Activated T-cell treated with anti-CD3 and anti-CD28 coated beads, Interleukin-2, amount 50 U/mL, for 4 hours (primary cell): Measurements from ENCODE around the gene TRIM26. TPM values are rescaled to one million over a fixed set of nuclear protein-coding genes. Genes with fewer than 3 reads are reported as not detected.
"Not testable (repeated sequence)": the region's sequence is repeated elsewhere in the genome, so short reads cannot be mapped to it uniquely, and the experiment has no call there.

Experiments used
- ATAC-seq, 2 donors: fragments of 200-7000 bp; cut with Tn5 transposase; one replicate each; pipeline ENCODE4 v1.10.0; 2021
- DNase-seq: peaks from one replicate; pipeline ENCODE4 v3.0.0-alpha.2; 2020
- H3K27me3 Mint-ChIP-seq: one replicate; pipeline ENCODE4 v1.8.0; 2021; ENCODE audit warnings: low read depth, mixed read lengths
- H3K36me3 Mint-ChIP-seq: one replicate; pipeline ENCODE4 v1.8.0; 2022; ENCODE audit warnings: mixed read lengths; ENCODE audit not compliant: insufficient read depth
- H3K4me1 Mint-ChIP-seq: one replicate; pipeline ENCODE4 v1.8.0; 2021; ENCODE audit warnings: low read depth, mixed read lengths
- H3K4me3 Mint-ChIP-seq: one replicate; pipeline ENCODE4 v1.8.0; 2021; ENCODE audit warnings: mild to moderate bottlenecking, moderate library complexity, mixed read lengths
- H3K9me3 Mint-ChIP-seq: one replicate; pipeline ENCODE4 v1.8.0; 2021; ENCODE audit warnings: mixed read lengths
- total RNA-seq, 3 donors: library from RNA; stranded (reverse); gene quantifications; one replicate each; pipeline ENCODE4 v1.2.1, GENCODE V29; 2021

Gene TRIM26
- total RNA-seq, 3 donors from 2014 or later = 57.1 to 72.5 (median 61.6) TPM

GRCh38 chr6:30221395-30221794, 8.2 kb upstream of the TRIM26 start:
- H3K4me3 Mint-ChIP-seq, ATAC-seq, H3K27me3 Mint-ChIP-seq, H3K4me1 Mint-ChIP-seq, DNase-seq, H3K36me3 Mint-ChIP-seq: not testable (repeated sequence)
- peaks cover 11% of the 10 kb centered on the region for H3K9me3 Mint-ChIP-seq

DNA sequence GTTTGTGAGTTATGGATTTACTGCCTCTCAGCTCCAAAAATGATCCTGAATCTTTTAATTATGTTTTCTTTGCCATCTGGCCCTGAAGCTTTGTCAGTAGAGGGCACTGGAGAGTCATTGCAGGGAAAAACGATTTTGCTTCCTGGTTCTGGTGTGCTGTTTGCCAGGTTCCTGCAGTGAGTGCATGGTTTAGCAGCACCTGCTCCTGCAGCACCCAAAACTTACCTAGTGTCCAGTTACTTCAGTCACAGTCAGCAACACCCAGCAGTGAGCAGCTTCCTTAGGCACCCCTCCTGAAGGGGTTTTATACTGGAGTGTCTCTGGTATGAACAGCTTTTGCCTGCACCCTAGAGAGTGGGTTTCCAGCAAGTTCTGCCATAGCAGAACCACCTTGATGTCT, 6.0 kb upstream of the TRIM26 start:
- ATAC-seq = peak; percentile 57 to 63
- DNase-seq = peak; percentile 38
- no peak overlapping the region for H3K4me3 Mint-ChIP-seq

GRCh38 chr6:30216096-30216495, 2.9 kb upstream of the TRIM26 start:
- Mint-ChIP-seq H3K9me3 (no peaks in the 10 kb centered on the region), H3K27me3 (no peaks in the 10 kb centered on the region), H3K36me3 (no peaks in the 10 kb centered on the region), H3K4me3 (peak overlapping the region; percentile 46), H3K4me1 (peaks cover 37% of the 10 kb centered on the region)
- DNase-seq (no peak), ATAC-seq (no peak)

More for the DNA sequence above, 6.0 kb upstream of the TRIM26 start:
- H3K4me1 Mint-ChIP-seq = peaks cover 14% of the 10 kb centered on the region
- peaks cover 9% of the 10 kb centered on the region for H3K36me3 Mint-ChIP-seq
- no peaks in the 10 kb centered on the region for H3K27me3 Mint-ChIP-seq
- peaks cover 11% of the 10 kb centered on the region for H3K9me3 Mint-ChIP-seq

GRCh38 chr6:30214657-30214982, 1.4 kb upstream of the TRIM26 start:
- Mint-ChIP-seq H3K9me3 (no peaks in the 10 kb centered on the region), H3K4me3 (peak overlapping the region; percentile 93), H3K4me1 (peaks cover 51% of the 10 kb centered on the region), H3K36me3 (peaks cover 5% of the 10 kb centered on the region), H3K27me3 (no peaks in the 10 kb centered on the region)
- no peak for ATAC-seq
- DNase-seq = no peak

GRCh38 chr6:30213957-30214656, 901 bp upstream of the TRIM26 start:
- Mint-ChIP-seq H3K27me3 (no peaks in the 10 kb centered on the region), H3K4me1 (peaks cover 48% of the 10 kb centered on the region), H3K4me3 (peak overlapping the region; percentile 93), H3K9me3 (no peaks in the 10 kb centered on the region), H3K36me3 (peaks cover 6% of the 10 kb centered on the region)
- peak; percentile 57 to 62 for ATAC-seq
- DNase-seq = peak; percentile 56

- DNase-seq = no peak
Observed at GRCh38 chr6:30213667-30213956, 406 bp upstream of the TRIM26 start.

GRCh38 chr6:30211899-30212298, 1.3 kb downstream of the TRIM26 start:
- peaks cover 13% of the 10 kb centered on the region for H3K36me3 Mint-ChIP-seq
- H3K27me3 Mint-ChIP-seq = no peaks in the 10 kb centered on the region
- no peak for DNase-seq
- peak overlapping the region; percentile 93 for H3K4me3 Mint-ChIP-seq
- no peak for ATAC-seq
- no peaks in the 10 kb centered on the region for H3K9me3 Mint-ChIP-seq
- peaks cover 70% of the 10 kb centered on the region for H3K4me1 Mint-ChIP-seq

More at GRCh38 chr6:30213667-30213956, 406 bp upstream of the TRIM26 start:
- Mint-ChIP-seq H3K4me1 (peaks cover 53% of the 10 kb centered on the region), H3K4me3 (peak overlapping the region; percentile 93), H3K9me3 (no peaks in the 10 kb centered on the region), H3K27me3 (no peaks in the 10 kb centered on the region), H3K36me3 (peaks cover 8% of the 10 kb centered on the region)
- ATAC-seq = no peak

GRCh38 chr6:30211306-30211705, 1.9 kb downstream of the TRIM26 start:
- Mint-ChIP-seq H3K27me3 (no peaks in the 10 kb centered on the region), H3K9me3 (no peaks in the 10 kb centered on the region), H3K4me1 (peaks cover 76% of the 10 kb centered on the region), H3K36me3 (peaks cover 13% of the 10 kb centered on the region), H3K4me3 (peak overlapping the region; percentile 93)
- ATAC-seq (no peak), DNase-seq (no peak)

DNA sequence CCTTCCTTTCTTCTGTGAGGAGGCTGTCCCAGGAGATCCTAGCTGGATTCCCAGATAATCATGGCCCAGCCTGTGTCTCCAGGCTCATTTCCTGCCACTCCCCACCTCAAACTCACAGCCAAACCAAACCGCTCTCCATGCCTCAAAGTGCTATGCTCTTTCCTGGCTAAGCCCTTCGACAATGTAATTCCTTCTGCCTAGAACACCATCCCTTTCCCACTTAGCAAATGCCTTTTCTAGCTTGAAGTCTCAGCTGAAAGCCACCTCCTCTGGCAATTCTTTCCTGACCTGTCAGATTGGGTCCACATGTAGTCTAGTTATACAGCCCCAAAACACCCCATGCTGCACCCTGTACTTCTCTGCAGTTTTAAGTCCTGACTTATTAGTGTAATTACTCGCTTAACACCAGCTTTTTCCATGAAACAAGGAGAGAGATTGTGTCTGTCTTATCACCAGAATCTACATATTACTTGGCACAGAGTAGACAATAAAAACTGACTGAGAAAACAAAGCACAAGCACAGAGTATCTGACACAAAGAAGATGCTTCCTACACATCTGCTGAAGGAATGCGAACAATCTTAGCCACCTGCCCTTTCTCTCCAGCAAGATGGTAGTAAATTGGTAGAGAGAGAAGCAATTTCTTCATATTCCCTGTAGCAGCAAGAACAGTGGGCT, 5.4 kb downstream of the TRIM26 start:
- DNase-seq (no peak), ATAC-seq (no peak)
- Mint-ChIP-seq H3K36me3 (peaks cover 16% of the 10 kb centered on the region), H3K9me3 (no peaks in the 10 kb centered on the region), H3K4me1 (peaks cover 74% of the 10 kb centered on the region), H3K27me3 (no peaks in the 10 kb centered on the region), H3K4me3 (peak overlapping the region; percentile 24)

DNA sequence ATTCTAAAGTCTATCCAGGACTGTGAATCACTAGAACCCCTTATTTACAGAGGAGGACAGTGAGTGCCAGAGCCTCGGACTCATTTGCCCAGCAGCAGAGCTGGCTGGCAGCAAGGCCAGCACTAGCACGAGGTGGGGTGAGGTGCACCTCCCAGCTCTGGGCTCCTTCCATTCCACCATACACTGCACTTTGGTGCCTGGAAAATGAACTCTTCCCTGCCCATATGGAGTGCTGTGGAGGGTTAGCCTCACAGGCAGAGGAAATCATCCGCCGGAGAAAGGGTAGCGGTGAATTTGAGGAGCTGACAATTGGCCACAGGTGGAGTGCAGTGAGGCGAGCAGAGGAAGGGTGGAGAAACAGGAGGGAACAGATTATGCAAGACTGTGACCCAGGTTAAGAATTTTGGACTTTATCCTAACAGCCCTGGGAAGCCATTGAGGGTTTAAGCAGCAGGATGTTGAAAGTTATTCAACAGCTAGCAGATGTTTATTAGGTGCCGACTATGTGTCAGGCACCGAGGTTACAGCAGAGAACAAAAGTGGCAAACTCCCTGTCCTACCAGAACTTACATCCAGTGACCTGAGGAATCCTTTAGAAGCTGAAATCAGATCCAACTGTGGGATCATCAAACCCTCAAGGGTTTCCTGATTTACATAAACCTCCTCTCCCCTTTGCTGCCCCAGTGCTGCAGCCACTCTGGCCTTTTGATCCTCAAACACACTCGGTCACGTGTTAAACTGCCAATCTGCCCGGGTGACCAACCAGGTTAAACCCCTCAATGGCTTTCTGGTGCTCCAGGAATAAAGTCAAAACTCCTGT, 6.2 kb downstream of the TRIM26 start:
- H3K27me3 Mint-ChIP-seq = no peaks in the 10 kb centered on the region
- no peak overlapping the region for H3K4me3 Mint-ChIP-seq
- peaks cover 74% of the 10 kb centered on the region for H3K4me1 Mint-ChIP-seq
- H3K9me3 Mint-ChIP-seq = no peaks in the 10 kb centered on the region
- DNase-seq (no peak), ATAC-seq (no peak)
- H3K36me3 Mint-ChIP-seq = peaks cover 22% of the 10 kb centered on the region

GRCh38 chr6:30206152-30206551, 7.1 kb downstream of the TRIM26 start:
- ATAC-seq (no peak), DNase-seq (no peak)
- Mint-ChIP-seq H3K4me1 (peaks cover 72% of the 10 kb centered on the region), H3K36me3 (peaks cover 24% of the 10 kb centered on the region), H3K27me3 (no peaks in the 10 kb centered on the region), H3K4me3 (no peak overlapping the region), H3K9me3 (no peaks in the 10 kb centered on the region)

DNA sequence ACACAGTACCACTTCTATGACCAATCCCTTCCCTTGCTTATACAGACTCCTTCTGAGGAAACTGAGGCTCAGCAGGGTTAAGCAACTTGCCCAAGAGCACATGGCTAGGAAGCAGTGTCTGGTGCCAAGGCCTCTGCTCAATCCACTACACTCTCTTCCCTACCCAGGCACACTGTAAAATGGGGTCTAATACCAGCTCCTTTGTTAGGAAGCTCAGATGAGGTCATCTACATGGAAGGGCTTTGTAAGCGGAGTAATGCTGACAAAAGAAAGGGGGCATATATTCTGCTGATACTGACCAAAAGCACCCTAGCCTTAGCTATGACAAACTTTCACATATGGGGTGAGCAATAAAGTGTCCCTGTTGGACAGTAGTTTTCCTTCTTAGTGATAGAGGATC, 9.1 kb downstream of the TRIM26 start:
- ATAC-seq = no peak
- Mint-ChIP-seq H3K9me3 (no peaks in the 10 kb centered on the region), H3K4me1 (peaks cover 64% of the 10 kb centered on the region)

GRCh38 chr6:30202366-30202765, 10.8 kb downstream of the TRIM26 start:
- Mint-ChIP-seq H3K9me3 (no peaks in the 10 kb centered on the region), H3K36me3 (peaks cover 30% of the 10 kb centered on the region), H3K4me3 (no peak overlapping the region), H3K4me1 (peaks cover 48% of the 10 kb centered on the region), H3K27me3 (no peaks in the 10 kb centered on the region)
- ATAC-seq = no peak
- no peak for DNase-seq

More for the DNA sequence above, 9.1 kb downstream of the TRIM26 start:
- DNase-seq = no peak
- Mint-ChIP-seq H3K4me3 (no peak overlapping the region), H3K36me3 (peaks cover 30% of the 10 kb centered on the region), H3K27me3 (no peaks in the 10 kb centered on the region)

GRCh38 chr6:30200551-30201281, 12.5 kb downstream of the TRIM26 start:
- Mint-ChIP-seq H3K4me3 (no peak overlapping the region), H3K9me3 (no peaks in the 10 kb centered on the region), H3K4me1 (peaks cover 31% of the 10 kb centered on the region), H3K27me3 (no peaks in the 10 kb centered on the region), H3K36me3 (peaks cover 41% of the 10 kb centered on the region)
- ATAC-seq = no peak
- DNase-seq = no peak
